Neuron (in vitro differentiated cells): Measurements from ENCODE around the gene RASEF.

Source experiments
- H2AFZ ChIP-seq: one replicate; pipeline ENCODE4 v1.6.1; 2013; ENCODE audit warnings: low read depth, mild to moderate bottlenecking, inconsistent platforms, low read length, moderate library complexity
- H3K27me3 ChIP-seq: one replicate; pipeline ENCODE4 v1.6.1; 2013; ENCODE audit warnings: low read length; ENCODE audit not compliant: insufficient read depth
- H3K36me3 ChIP-seq: one replicate; pipeline ENCODE4 v1.6.1; 2013; ENCODE audit warnings: low read length; ENCODE audit not compliant: insufficient read depth
- H3K4me1 ChIP-seq: one replicate; pipeline ENCODE4 v1.6.1; 2013; ENCODE audit warnings: low read length; ENCODE audit not compliant: insufficient read depth
- H3K4me3 ChIP-seq: 2 replicates; pipeline ENCODE4 v1.5.1; 2013; ENCODE audit warnings: mild to moderate bottlenecking, low read length, moderate library complexity
- H3K9me3 ChIP-seq: one replicate; pipeline ENCODE4 v1.6.1; 2013; ENCODE audit warnings: low read length

The RASEF gene

GRCh38 chr9:83020327-83020726 lies 42.6 kb downstream of the RASEF start:
- Histone ChIP-seq H3K36me3 (no peaks in the 10 kb centered on the region), H3K27me3 (no peaks in the 10 kb centered on the region), H3K4me3 (no peak overlapping the region), H2AFZ (no peak overlapping the region), H3K4me1 (no peaks in the 10 kb centered on the region), H3K9me3 (no peaks in the 10 kb centered on the region)

GRCh38 chr9:83019246-83019645 lies 43.7 kb downstream of the RASEF start:
- Histone ChIP-seq H3K27me3 (no peaks in the 10 kb centered on the region), H3K9me3 (no peaks in the 10 kb centered on the region), H3K4me1 (no peaks in the 10 kb centered on the region)

DNA sequence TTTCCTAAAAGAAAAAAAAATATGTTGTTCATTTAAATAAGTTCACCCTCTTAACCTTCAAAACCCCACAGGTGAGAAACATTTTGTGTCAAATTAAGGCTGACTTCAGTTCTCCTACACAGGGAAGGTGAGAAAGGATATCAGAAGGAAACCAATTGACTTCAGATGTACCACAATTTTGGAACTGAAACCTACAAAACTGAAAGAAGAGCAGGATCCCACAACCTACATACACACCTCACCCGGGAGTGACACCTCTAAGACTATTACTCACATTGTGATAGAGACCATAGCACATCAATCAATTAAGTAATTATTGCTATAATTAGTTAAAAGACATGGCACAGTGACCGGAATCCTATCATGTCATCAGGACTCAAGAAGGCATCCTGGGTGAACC lies 47.0 kb downstream of the RASEF start:
- no peak overlapping the region for H3K4me3 ChIP-seq
- H3K9me3 ChIP-seq = no peaks in the 10 kb centered on the region
- no peaks in the 10 kb centered on the region for H3K4me1 ChIP-seq
- no peaks in the 10 kb centered on the region for H3K36me3 ChIP-seq
- H2AFZ ChIP-seq = no peak overlapping the region
- H3K27me3 ChIP-seq = no peaks in the 10 kb centered on the region

More at GRCh38 chr9:83019246-83019645, 43.7 kb downstream of the RASEF start:
- Histone ChIP-seq H2AFZ (no peak overlapping the region), H3K4me3 (no peak overlapping the region), H3K36me3 (no peaks in the 10 kb centered on the region)

DNA sequence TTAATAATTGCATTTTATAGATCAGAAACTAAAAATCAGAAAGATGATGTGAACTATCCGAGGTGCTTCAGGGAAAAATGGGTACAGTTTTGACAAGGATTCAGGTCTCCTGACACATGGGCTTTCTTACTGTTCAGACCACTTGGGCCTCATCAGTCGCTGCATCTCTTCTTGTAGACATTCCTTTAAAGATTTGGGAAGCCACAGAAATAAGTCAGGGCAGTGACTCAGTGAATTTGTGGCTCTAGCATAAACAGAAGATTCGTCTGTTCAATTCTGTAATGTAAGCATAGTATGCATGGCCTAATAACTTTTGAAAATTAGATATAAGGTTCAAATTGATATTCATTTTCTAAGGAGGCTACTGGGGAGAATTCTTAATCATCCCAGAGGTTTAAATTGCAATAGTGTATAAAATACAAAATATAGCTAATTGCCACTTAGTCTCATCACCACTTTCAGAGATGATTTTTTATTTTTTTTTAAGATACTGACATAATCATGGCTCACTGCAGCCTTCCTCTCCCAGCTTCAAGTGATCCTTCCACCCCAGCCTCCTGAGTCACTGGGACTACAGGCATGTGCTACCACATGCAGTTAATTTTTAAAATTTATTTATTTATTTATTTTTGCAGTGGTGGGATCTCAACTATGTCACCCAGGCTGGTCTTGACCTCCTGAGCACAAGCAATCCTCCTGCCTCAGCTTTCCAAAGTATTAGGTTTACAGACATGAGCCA lies 48.9 kb downstream of the RASEF start:
- no peaks in the 10 kb centered on the region for H3K4me1 ChIP-seq
- H3K27me3 ChIP-seq = no peaks in the 10 kb centered on the region
- no peaks in the 10 kb centered on the region for H3K36me3 ChIP-seq
- H3K9me3 ChIP-seq = no peaks in the 10 kb centered on the region
- no peak overlapping the region for H3K4me3 ChIP-seq
- no peak overlapping the region for H2AFZ ChIP-seq

GRCh38 chr9:83012922-83013838 lies 49.8 kb downstream of the RASEF start:
- Histone ChIP-seq H3K4me3 (no peak overlapping the region), H3K36me3 (no peaks in the 10 kb centered on the region), H3K27me3 (no peaks in the 10 kb centered on the region), H3K4me1 (no peaks in the 10 kb centered on the region), H3K9me3 (no peaks in the 10 kb centered on the region), H2AFZ (no peak overlapping the region)

DNA sequence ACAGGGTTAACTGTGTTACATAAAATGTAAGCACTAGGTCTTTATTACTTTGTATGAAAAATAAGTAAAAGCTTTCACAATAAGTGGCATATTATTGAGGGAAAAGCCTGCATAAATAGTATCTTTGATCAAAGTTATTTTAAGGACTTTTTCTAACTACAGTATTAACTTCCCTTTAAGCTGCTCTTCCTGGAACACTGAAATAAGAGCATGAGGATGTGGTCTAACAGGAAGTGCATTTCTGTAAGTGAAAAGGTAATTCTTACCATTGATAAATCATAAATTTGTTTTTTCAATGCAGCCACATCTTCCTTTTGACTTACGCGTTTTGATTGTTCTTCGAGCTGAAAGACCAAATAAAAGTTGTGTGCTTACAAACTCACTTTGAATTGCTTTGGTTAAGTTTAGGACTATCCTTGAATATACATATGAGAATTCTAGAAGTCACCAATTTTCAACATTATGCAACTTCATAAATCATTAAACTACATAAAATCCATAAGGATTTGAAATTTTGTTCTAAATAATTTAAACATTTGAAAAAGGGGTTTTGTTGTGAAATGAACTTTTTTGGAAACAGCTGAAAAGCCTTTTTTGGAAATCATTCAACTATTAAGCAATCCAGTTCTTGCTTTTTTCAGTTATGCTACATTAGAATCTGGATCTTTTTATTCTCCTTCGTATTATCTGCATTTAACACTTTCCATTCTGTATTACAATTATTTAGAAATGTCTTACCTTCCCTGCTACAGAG lies 50.6 kb downstream of the RASEF start:
- H3K4me3 ChIP-seq = no peak overlapping the region
- H3K9me3 ChIP-seq = no peaks in the 10 kb centered on the region
- H2AFZ ChIP-seq = no peak overlapping the region
- no peaks in the 10 kb centered on the region for H3K27me3 ChIP-seq
- H3K4me1 ChIP-seq = no peaks in the 10 kb centered on the region
- no peaks in the 10 kb centered on the region for H3K36me3 ChIP-seq

DNA sequence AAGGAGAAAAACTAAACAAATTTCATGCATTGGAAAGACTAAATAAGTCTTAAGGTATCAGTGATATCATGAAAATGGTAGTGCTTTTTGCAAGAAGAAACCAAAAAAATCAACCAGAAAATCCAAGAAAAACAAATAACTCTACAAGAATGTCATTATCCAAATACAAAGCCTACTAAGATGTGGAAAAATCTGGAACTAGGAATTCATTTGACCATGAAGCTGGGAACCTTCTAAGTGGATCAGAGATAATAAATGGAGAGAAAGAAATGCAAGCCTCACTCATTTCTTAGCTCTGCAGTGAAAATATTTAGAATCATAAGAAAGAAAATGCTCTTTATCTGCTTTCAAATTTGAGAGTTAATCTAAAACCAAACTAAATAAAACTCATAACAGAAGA lies 51.3 kb downstream of the RASEF start:
- H3K9me3 ChIP-seq = no peaks in the 10 kb centered on the region
- no peaks in the 10 kb centered on the region for H3K4me1 ChIP-seq
- H3K4me3 ChIP-seq = no peak overlapping the region
- no peaks in the 10 kb centered on the region for H3K36me3 ChIP-seq
- H2AFZ ChIP-seq = no peak overlapping the region
- no peaks in the 10 kb centered on the region for H3K27me3 ChIP-seq

DNA sequence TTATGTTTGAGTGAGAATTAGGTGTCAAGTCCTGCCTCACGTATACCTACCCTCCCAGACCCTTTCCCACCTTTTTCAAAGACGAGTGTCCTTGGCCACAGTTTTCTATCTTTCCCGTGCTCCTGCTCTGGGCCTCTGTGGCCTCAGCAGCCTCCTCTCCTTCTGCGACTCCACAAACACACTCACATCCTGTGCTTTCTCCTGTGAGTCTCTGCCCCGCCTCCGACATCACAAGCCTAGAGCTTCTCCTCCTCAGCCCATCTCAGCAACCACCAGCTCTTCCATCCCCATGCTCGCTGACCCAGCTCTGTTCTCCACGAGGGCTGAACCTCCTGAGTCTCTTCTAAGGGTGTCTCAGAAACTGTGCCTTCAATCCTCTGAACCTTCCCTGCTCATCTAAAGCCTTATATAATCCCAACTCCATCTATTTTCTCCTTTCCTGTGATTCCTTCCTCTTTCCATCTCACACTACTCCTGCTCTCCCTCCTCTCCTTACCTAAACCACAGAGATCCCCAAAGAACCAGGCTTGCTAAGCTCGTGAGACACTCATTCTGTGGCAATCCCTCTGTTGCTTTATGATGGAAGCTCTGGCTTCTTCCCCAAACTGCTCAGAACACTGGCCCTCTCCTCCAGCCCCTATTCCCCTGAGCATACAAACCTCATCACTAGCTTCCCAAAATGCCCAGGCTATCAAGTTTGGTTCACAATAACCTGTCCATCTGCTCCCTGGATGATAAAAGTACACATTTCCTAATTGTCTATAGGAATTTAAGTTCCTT lies 55.2 kb downstream of the RASEF start:
- no peak overlapping the region for H2AFZ ChIP-seq
- no peak overlapping the region for H3K4me3 ChIP-seq
- H3K4me1 ChIP-seq = no peaks in the 10 kb centered on the region
- H3K27me3 ChIP-seq = no peaks in the 10 kb centered on the region
- H3K9me3 ChIP-seq = no peaks in the 10 kb centered on the region
- H3K36me3 ChIP-seq = no peaks in the 10 kb centered on the region

- Histone ChIP-seq H3K4me1 (no peaks in the 10 kb centered on the region), H3K36me3 (no peaks in the 10 kb centered on the region)
These were observed 56.6 kb downstream of the RASEF start for GRCh38 chr9:83006378-83006777.

GRCh38 chr9:83005963-83006362 lies 57.0 kb downstream of the RASEF start:
- H3K27me3 ChIP-seq = no peaks in the 10 kb centered on the region

More at GRCh38 chr9:83006378-83006777, 56.6 kb downstream of the RASEF start:
- H3K9me3 ChIP-seq = no peaks in the 10 kb centered on the region
- H3K4me3 ChIP-seq = no peak overlapping the region
- no peaks in the 10 kb centered on the region for H3K27me3 ChIP-seq
- H2AFZ ChIP-seq = no peak overlapping the region

GRCh38 chr9:83005361-83005760 lies 57.6 kb downstream of the RASEF start:
- no peak overlapping the region for H2AFZ ChIP-seq
- no peaks in the 10 kb centered on the region for H3K27me3 ChIP-seq
- H3K9me3 ChIP-seq = no peaks in the 10 kb centered on the region
- H3K4me1 ChIP-seq = no peaks in the 10 kb centered on the region
- no peak overlapping the region for H3K4me3 ChIP-seq
- no peaks in the 10 kb centered on the region for H3K36me3 ChIP-seq

More at GRCh38 chr9:83005963-83006362, 57.0 kb downstream of the RASEF start:
- Histone ChIP-seq H3K4me3 (no peak overlapping the region), H3K36me3 (no peaks in the 10 kb centered on the region), H2AFZ (no peak overlapping the region), H3K9me3 (no peaks in the 10 kb centered on the region), H3K4me1 (no peaks in the 10 kb centered on the region)

GRCh38 chr9:83002329-83002728 lies 60.6 kb downstream of the RASEF start:
- Histone ChIP-seq H3K4me3 (no peak overlapping the region), H3K36me3 (no peaks in the 10 kb centered on the region), H2AFZ (no peak overlapping the region), H3K27me3 (no peaks in the 10 kb centered on the region), H3K4me1 (no peaks in the 10 kb centered on the region), H3K9me3 (no peaks in the 10 kb centered on the region)
